B cell (primary cell): Measurements from ENCODE around the gene GTF3C6.

Experiments
- EZH2 ChIP-seq: IDR thresholded peaks from 2 replicates; pipeline ENCODE4 v1.6.1; 2012; ENCODE audit warnings: borderline replicate concordance, low read depth, mild to moderate bottlenecking, moderate library complexity, low read length; ENCODE audit not compliant: insufficient read depth, poor library complexity, severe bottlenecking
- TF ChIP-seq, protein P1 (sequence below): fragments of 200-600 bp; IDR thresholded peaks from one replicate; pipeline ENCODE4 v1.8.0; 2022; ENCODE audit warnings: antibody characterized with exemption, mild to moderate bottlenecking

DNA sequence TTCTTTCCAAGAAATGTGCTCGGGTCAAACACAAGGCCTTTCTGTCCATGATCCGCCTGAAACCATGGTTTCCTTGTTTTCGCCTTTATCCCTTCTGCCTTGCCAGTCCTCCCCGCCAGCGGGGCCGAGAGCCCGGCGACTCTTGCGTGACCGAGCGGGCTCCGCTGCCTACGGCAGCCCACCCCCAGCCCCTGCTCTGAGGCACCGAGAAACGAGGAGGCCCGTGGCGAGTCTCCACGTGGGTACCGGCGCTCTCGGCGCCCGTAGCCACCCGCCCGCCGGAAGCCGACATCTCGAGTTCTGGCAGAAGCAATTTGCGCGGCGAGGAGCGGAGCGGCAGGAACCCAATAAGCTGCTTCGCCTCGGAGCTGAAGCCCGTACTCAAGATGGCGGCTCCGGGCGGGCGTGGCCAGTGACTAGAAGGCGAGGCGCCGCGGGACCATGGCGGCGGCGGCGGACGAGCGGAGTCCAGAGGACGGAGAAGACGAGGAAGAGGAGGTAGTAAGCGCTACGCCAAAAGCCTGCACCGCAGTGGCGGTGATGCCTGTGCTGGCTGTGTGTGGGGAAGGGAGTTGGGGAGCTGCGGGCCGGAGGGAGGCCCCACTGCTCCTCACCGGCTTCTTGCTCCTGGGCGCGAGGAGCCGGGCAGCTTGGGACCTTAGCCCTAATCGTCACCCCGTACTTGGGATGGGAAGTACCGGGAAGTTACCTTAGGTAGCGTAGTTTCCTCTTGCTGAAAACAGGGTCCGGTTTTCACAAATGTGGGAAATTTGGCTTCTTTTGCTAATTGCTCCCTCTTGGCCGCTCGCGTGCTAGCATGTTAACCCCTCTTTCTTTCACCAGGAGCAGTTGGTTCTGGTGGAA is at the start of gene GTF3C6:
- TF ChIP-seq, protein P1, sequence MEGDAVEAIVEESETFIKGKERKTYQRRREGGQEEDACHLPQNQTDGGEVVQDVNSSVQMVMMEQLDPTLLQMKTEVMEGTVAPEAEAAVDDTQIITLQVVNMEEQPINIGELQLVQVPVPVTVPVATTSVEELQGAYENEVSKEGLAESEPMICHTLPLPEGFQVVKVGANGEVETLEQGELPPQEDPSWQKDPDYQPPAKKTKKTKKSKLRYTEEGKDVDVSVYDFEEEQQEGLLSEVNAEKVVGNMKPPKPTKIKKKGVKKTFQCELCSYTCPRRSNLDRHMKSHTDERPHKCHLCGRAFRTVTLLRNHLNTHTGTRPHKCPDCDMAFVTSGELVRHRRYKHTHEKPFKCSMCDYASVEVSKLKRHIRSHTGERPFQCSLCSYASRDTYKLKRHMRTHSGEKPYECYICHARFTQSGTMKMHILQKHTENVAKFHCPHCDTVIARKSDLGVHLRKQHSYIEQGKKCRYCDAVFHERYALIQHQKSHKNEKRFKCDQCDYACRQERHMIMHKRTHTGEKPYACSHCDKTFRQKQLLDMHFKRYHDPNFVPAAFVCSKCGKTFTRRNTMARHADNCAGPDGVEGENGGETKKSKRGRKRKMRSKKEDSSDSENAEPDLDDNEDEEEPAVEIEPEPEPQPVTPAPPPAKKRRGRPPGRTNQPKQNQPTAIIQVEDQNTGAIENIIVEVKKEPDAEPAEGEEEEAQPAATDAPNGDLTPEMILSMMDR: no peak
- TF ChIP-seq EZH2: no peak
